ENCODE results near the gene HS6ST3. TPM values are rescaled to one million over a fixed set of nuclear protein-coding genes. Genes with fewer than 3 reads are reported as not detected.

The HS6ST3 gene
- total and polyA plus RNA-seq, 2 experiments from 2014 or later = 0.11 TPM; not detected in 1

DNA sequence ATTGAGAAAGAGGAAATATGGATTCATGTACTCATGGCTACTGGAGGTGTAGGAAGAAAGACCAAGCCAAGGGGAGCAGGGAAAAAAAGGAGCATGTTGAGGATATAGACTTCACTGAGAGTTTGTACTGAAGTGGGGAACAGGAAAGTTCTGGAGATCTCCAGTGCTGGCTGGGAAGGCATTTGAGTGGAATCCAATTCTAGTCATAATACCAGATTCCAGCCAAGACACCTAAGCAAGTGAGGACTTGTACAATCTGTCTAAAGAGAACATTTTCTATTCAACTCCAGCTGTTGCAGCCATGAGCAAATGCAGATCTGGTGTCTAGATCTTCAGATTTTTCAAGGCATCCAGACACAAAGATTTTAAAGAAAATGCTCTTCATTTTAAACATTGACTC lies 491.8 kb downstream of the HS6ST3 start:
- Histone ChIP-seq H3F3A (ENCODE audit: insufficient read depth) (no peaks in the 10 kb centered on the region), H3K9me2 (ENCODE audit: insufficient read depth) (no peaks in the 10 kb centered on the region), H3K9ac (no peak overlapping the region), H3K4me1 (ENCODE audit: insufficient read depth) (no peaks in the 10 kb centered on the region), H4K20me1 (ENCODE audit: insufficient read depth) (no peaks in the 10 kb centered on the region), H3K27ac (no peak overlapping the region), H3K4me2 (ENCODE audit: unreplicated experiment) (no peak overlapping the region), H3K27me3 (replicated peaks; ENCODE audit: insufficient read depth) (no peaks in the 10 kb centered on the region), H3K36me3 (ENCODE audit: low read depth) (no peaks in the 10 kb centered on the region), H2AFZ (no peak overlapping the region), H3K9me3 (ENCODE audit: low read depth) (no peaks in the 10 kb centered on the region), H3K79me2 (ENCODE audit: insufficient read depth) (no peaks in the 10 kb centered on the region), H3K4me3 (no peak overlapping the region)
- TF ChIP-seq EZH2phosphoT487 (IDR thresholded peaks at IDR 0.05; ENCODE audit: insufficient read depth, low read depth) (no peak), EZH2 (IDR thresholded peaks at IDR 0.05; ENCODE audit: insufficient read depth, poor library complexity, severe bottlenecking) (no peak)
- in situ Hi-C loops (cut with MboI) = no loop called here
- no peak for DNase-seq

- Histone ChIP-seq H2AFZ (no peak overlapping the region), H3K9ac (no peak overlapping the region), H3K27ac (no peak overlapping the region), H3K4me3 (no peak overlapping the region), H3K27me3 (replicated peaks; ENCODE audit: insufficient read depth) (no peaks in the 10 kb centered on the region), H4K20me1 (ENCODE audit: insufficient read depth) (no peaks in the 10 kb centered on the region), H3F3A (ENCODE audit: insufficient read depth) (no peaks in the 10 kb centered on the region), H3K79me2 (ENCODE audit: insufficient read depth) (no peaks in the 10 kb centered on the region), H3K9me2 (ENCODE audit: insufficient read depth) (no peaks in the 10 kb centered on the region), H3K36me3 (ENCODE audit: low read depth) (no peaks in the 10 kb centered on the region), H3K4me1 (ENCODE audit: insufficient read depth) (no peaks in the 10 kb centered on the region), H3K4me2 (ENCODE audit: unreplicated experiment) (no peak overlapping the region), H3K9me3 (ENCODE audit: low read depth) (no peaks in the 10 kb centered on the region)
- in situ Hi-C loops (cut with MboI) = no loop called here
- DNase-seq = no peak
- no peak for TF ChIP-seq EZH2 (IDR thresholded peaks at IDR 0.05; ENCODE audit: insufficient read depth, poor library complexity, severe bottlenecking)
- TF ChIP-seq EZH2phosphoT487 (IDR thresholded peaks at IDR 0.05; ENCODE audit: insufficient read depth, low read depth) = no peak
- 60 to 61% methylated on average over 1 of the region's 1 CpG for WGBS, 2 experiments (ENCODE audit: low coverage in 1 of 2, low lambda C conversion rate in 2 of 2, missing lambda C conversion rate in 2 of 2)
Observed at GRCh38 chr13:96615252-96615651, 525.3 kb downstream of the HS6ST3 start.

- Histone ChIP-seq H3K36me3 (ENCODE audit: low read depth) (no peaks in the 10 kb centered on the region), H2AFZ (no peak overlapping the region), H3K4me3 (no peak overlapping the region), H3K9ac (no peak overlapping the region), H3K9me3 (ENCODE audit: low read depth) (no peaks in the 10 kb centered on the region), H3F3A (ENCODE audit: insufficient read depth) (no peaks in the 10 kb centered on the region), H4K20me1 (ENCODE audit: insufficient read depth) (no peaks in the 10 kb centered on the region), H3K9me2 (ENCODE audit: insufficient read depth) (no peaks in the 10 kb centered on the region), H3K27ac (no peak overlapping the region), H3K79me2 (ENCODE audit: insufficient read depth) (no peaks in the 10 kb centered on the region), H3K4me2 (ENCODE audit: unreplicated experiment) (no peak overlapping the region), H3K27me3 (replicated peaks; ENCODE audit: insufficient read depth) (no peaks in the 10 kb centered on the region), H3K4me1 (ENCODE audit: insufficient read depth) (no peaks in the 10 kb centered on the region)
- TF ChIP-seq EZH2 (IDR thresholded peaks at IDR 0.05; ENCODE audit: insufficient read depth, poor library complexity, severe bottlenecking) (no peak), EZH2phosphoT487 (IDR thresholded peaks at IDR 0.05; ENCODE audit: insufficient read depth, low read depth) (no peak)
- 19 to 38% methylated on average over 2 of the region's 2 CpGs for WGBS, 2 experiments (ENCODE audit: low coverage in 1 of 2, low lambda C conversion rate in 2 of 2, missing lambda C conversion rate in 2 of 2)
- DNase-seq = no peak
- in situ Hi-C loops (cut with MboI) = no loop called here
Observed at GRCh38 chr13:96617528-96617927, 527.6 kb downstream of the HS6ST3 start.

GRCh38 chr13:96621634-96622183 lies 531.8 kb downstream of the HS6ST3 start:
- no peaks in the 10 kb centered on the region for H3K27me3 ChIP-seq (replicated peaks; ENCODE audit: insufficient read depth)
- no peak overlapping the region for H3K27ac ChIP-seq
- no peaks in the 10 kb centered on the region for H3F3A ChIP-seq (ENCODE audit: insufficient read depth)
- 48 to 52% methylated on average over 3 of the region's 3 CpGs for WGBS, 2 experiments (ENCODE audit: low coverage in 1 of 2, low lambda C conversion rate in 2 of 2, missing lambda C conversion rate in 2 of 2)
- no peak for TF ChIP-seq EZH2 (IDR thresholded peaks at IDR 0.05; ENCODE audit: insufficient read depth, poor library complexity, severe bottlenecking)
- no peak for TF ChIP-seq EZH2phosphoT487 (IDR thresholded peaks at IDR 0.05; ENCODE audit: insufficient read depth, low read depth)
- H3K9me2 ChIP-seq (ENCODE audit: insufficient read depth) = no peaks in the 10 kb centered on the region
- DNase-seq = no peak
- H4K20me1 ChIP-seq (ENCODE audit: insufficient read depth) = no peaks in the 10 kb centered on the region
- no peaks in the 10 kb centered on the region for H3K9me3 ChIP-seq (ENCODE audit: low read depth)
- H3K36me3 ChIP-seq (ENCODE audit: low read depth) = no peaks in the 10 kb centered on the region
- H3K4me3 ChIP-seq = no peak overlapping the region
- H3K4me1 ChIP-seq (ENCODE audit: insufficient read depth) = no peaks in the 10 kb centered on the region
- H3K4me2 ChIP-seq (ENCODE audit: unreplicated experiment) = no peak overlapping the region
- H2AFZ ChIP-seq = no peak overlapping the region
- in situ Hi-C loops (cut with MboI) = no loop called here
- no peaks in the 10 kb centered on the region for H3K79me2 ChIP-seq (ENCODE audit: insufficient read depth)
- H3K9ac ChIP-seq = no peak overlapping the region

- Histone ChIP-seq H3K9me2 (ENCODE audit: insufficient read depth) (no peaks in the 10 kb centered on the region), H3K4me3 (no peak overlapping the region), H3K9ac (no peak overlapping the region), H3K4me2 (ENCODE audit: unreplicated experiment) (no peak overlapping the region), H3F3A (ENCODE audit: insufficient read depth) (no peaks in the 10 kb centered on the region), H3K27me3 (replicated peaks; ENCODE audit: insufficient read depth) (no peaks in the 10 kb centered on the region), H2AFZ (no peak overlapping the region), H3K27ac (no peak overlapping the region), H3K4me1 (ENCODE audit: insufficient read depth) (no peaks in the 10 kb centered on the region), H4K20me1 (ENCODE audit: insufficient read depth) (no peaks in the 10 kb centered on the region), H3K79me2 (ENCODE audit: insufficient read depth) (no peaks in the 10 kb centered on the region), H3K36me3 (ENCODE audit: low read depth) (no peaks in the 10 kb centered on the region), H3K9me3 (ENCODE audit: low read depth) (no peaks in the 10 kb centered on the region)
- in situ Hi-C loops (cut with MboI) = no loop called here
- DNase-seq = no peak
- WGBS, 2 experiments (ENCODE audit: low coverage in 1 of 2, low lambda C conversion rate in 2 of 2, missing lambda C conversion rate in 2 of 2) = 59 to 68% methylated on average over 2 of the region's 2 CpGs
- no peak for TF ChIP-seq EZH2 (IDR thresholded peaks at IDR 0.05; ENCODE audit: insufficient read depth, poor library complexity, severe bottlenecking)
- no peak for TF ChIP-seq EZH2phosphoT487 (IDR thresholded peaks at IDR 0.05; ENCODE audit: insufficient read depth, low read depth)
Observed at GRCh38 chr13:96629331-96629730, 539.4 kb downstream of the HS6ST3 start.

All from GM23248 (cell line).